NCI-H2196 (cell line): ENCODE measurements around the gene METTL21A.

Source experiments
- DNase-seq: peaks from one replicate; lab custom pipeline; 2025; ENCODE audit not compliant: unreplicated experiment; lab: John Stamatoyannopoulos, UW

METTL21A gene

DNA sequence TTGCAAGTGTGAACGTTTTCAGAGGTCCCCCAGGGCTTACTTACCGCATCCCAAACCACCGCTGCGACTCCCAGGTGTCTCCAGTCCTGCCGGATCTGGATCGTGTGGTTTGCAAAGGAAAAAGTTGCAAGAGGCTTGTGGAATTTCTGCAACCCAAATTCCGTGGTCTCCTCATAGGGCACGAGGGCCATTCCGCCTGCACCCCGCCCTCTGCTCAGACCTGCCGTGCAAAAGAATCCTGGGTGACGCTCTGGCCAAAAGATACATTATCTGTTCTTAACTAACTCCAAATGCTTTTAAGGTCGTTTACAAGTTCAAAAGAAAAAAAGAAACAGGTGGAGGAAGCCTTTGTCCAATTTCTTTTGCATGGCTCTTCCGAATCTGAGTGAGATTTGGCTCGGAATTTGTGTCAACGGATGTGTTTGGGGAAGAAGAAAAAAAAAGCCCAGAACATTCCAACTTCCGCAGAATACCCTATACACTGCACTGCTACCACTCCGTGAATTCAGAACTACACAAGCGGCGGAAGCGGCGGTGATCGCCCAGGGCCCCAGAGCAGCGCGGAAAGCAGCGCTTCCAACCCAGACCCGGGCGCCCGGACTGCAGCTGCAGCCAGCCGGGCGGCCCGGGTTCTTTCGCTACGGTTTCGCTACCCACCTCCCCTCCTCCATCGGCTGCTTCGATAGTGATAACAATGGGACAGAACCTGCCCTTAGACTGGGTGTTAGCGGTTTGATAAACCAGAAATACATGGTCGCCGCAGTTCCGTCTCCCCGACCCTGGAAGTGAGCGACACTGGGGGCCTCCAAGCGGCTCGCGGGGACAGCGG is 795 bp downstream of the METTL21A start:
- DNase-seq = peak; percentile 33

DNA sequence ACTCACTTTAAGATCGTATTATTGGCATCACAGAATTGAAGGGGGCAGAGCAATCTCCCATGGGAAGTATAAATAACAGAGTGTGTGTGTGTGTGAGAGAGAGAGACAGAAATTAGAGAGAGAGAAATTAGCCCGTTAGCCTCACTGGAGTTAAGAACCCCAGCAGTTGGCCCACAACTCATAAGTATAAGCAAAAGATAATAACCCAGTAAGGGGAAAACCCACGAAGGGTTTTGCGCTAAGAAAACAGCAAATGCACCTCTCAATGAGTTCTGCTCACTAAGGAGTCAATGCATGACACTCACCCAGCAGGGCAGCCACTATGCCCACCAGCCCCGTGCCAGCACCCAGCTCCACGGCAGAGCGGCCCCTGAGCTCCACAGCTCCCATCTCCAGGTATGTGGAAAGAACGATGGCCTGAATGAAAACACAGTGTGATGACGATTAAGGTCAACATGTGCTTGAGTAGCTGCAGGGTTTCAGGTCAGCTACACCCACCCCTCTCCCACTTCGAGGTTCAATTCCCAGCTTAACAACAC is 3.6 kb downstream of the METTL21A start:
- DNase-seq = no peak

DNA sequence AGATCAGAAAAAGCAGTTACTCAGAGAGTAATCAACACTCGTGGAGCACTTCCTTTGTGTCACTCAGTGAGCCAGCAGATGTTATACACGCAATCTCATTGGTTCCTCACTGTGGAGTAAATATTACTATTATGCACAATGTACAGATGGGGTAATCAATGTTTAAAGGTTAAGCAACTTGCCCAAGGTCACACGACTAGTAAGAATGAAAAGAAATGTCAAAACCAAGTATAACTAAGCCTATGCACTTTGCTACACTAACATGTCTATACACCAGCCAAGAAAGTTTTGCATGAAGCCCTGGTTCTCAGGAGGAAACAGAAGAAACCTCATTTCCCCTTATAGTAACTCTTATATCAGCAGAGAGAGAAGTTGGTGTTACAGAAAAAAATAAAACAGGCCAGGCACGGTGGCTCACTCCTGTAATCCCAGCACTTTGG is 5.4 kb downstream of the METTL21A start:
- no peak for DNase-seq

DNA sequence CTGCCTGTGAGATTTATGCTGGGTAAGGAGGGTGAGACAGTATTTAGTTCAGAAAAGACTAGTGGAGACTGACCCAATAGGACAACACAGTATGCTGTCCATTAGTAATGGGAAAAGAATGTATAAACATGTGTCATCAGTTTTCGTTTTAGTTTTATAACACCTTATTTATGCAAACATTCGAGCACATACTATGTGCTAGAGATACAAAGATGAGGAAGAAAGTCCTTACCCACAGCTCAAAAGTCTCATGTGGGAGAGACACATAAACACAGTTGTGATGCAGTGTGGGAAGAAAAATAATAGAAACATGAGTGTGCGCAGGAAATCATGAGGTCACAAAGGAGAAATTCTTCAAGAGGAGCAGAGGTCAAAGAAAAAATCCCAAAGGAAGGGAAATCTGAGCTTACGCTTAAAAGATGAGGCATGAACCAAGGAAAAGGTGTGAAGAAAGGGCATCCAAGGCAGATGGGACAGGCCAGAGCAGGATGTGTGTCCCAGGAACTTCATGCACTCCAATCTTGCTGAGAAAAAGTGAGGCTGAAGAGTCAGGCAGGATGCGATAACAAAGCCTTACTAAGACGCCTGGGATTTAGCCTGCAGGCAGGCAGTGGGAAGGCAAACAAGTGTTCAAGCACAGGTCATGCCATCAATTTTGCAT is 8.1 kb downstream of the METTL21A start:
- no peak for DNase-seq

DNA sequence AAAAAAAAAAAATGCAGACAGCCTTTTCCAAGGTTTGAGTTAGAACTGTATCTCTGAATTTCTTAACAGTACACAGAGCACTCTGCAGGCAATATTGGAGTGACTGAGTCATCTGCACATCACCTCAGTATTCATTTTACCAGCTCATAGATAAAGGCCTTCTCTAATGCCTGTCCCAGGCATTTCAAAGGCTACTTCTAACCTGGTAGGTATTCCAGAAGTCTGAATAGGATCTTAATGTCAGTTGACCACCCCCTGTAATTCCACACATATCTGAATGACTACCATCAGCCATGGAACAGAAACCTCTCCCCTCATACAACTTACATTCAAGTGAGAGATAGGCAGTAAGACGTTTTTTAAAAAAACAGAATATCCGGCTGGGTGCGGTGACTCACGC is 9.0 kb downstream of the METTL21A start:
- no peak for DNase-seq

DNA sequence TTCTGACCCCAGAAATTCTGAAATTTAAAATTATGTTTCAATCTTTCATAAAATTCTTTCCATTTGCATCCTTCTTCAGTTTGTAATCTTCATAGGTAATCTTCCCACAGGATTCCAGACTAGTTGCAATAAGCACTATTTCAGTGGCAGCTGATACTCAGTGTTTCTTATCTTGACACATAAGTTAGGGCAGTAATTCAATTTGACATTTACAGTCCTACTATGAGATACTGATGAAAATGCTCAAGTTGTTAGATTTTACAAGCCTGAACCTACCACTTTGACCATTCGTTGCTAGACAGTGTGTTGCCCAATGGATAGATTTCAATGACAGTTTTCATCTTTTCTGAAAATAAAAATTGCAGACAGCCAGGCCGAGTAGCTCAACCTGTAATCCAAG is 10.4 kb downstream of the METTL21A start:
- no peak for DNase-seq

DNA sequence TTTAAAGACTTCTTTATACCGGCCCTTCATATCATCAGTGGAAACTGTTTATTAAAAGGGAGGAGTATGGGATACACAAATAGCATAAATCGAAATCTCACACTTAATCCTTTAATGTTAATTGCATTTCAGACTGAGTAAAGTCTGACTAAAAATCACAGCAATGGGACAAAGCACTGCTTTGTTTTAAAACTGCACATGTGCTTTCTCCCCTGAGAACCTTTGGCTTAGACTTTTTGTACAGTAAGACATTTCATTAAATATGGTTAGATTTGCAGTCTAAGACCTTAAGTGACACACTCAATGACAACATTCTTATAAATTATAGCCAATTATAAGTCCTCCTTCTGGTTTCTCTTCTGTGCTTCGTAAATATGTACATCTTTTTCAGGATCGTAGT is 12.5 kb downstream of the METTL21A start:
- DNase-seq = no peak

DNA sequence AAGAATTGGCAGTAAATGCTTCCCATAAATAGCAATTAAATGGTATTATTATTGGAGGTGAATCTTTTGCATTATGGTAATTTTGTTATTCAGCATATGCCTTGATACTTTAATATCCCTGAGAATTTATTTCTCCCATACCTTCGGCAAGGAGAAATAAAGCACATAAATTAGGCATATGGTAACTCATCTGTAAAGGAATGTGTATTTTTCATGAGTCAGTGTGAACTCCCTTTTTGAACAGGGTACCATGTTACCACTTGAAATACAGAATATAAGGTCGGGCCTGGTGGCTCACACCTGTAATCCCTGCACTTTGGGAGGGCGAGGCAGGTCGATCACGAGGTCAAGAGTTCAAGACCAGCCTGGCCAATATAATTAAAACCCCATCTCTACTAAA is 18.4 kb downstream of the METTL21A start:
- no peak for DNase-seq

DNA sequence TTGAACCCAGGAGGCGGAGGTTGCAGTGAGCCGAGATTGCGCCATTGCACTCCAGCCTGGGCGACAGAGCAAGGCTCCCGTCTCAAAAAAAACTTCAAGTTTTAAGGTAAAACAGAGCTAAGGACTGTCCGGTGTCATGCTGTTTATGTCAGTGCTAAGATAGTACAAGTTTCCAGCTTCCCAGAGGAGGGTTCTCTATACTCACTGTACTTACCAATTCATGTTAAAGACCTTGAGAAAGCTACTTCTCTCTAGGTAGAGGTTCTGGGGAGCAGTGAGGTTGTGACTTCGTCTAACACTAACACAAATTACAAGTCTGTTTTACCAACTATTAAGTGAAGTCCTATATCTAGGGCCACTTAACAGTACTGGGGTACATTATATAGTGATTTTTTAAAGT is 18.8 kb downstream of the METTL21A start:
- no peak for DNase-seq

DNA sequence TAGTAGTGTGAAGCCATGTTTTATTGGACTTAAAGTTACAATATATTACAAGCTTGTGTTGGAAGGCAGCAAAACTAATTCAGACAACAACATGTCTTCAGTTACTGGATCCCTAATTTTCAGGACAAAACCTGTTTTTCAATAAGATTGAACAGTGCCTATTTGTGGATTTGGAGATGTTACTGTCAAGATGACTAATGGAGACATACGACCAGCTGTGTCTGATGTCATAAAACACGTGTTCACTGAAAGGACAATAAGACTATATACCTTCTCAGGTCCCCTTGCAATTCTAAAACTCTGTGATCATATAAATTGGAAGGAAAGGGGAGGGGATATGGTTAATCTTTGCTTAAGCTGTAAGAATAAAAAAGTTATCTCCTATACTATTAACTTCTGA is 21.7 kb downstream of the METTL21A start:
- DNase-seq = no peak

DNA sequence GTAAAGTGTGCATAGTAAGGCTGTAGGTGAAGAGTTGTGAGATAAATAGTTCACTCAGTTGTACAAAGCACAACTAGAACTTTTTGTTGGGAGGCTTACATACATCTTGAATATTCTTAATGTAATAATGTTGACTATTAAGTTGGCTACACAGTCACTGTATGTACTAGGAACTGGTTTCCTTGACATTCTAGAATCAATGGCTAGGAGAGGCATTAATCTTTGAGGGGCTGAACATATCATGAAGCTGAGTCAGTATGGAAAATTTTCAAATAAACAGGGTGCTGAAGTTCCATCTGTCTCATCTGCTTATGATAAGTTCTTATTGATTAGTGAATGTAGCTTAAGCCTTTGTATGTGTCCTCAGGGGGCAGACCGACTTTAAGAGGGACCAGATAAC is 23.4 kb downstream of the METTL21A start:
- DNase-seq = no peak

DNA sequence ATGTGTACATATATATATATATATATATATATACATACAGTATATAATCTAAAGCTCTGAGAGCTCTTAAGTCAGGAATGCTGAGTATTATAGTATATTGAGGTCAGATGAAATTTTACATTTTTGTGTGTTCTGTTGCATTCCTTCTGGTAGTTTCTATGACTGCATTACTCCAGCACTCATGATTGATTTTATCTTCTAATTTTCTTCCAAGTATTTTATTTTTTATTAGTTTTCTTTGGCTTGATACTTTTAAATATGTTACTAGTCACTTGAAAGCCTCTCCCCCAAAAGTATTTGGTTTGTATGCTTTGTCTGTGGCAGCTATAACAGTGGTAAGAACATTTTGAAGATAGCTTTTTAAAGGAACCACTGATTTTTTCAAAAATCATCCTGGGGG is 25.0 kb downstream of the METTL21A start:
- no peak for DNase-seq

DNA sequence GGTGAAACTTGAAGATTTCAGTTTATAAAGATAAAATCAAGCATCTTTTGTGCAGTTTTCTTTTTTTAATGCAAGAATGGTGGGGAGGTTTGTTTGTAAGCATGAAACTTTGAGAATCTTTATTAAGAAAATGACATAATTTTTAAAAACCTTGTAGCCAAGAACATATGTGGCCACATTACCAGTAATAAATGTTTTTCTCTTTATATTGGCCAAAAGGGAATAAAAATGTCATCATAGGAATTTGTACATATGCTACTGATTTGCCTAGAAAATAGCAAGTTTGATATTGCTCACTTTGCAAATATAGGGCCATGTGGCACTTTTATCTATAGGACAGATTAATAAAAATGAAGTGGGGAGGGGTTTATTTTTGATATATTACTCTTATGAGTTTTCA is 25.6 kb downstream of the METTL21A start:
- DNase-seq = no peak

DNA sequence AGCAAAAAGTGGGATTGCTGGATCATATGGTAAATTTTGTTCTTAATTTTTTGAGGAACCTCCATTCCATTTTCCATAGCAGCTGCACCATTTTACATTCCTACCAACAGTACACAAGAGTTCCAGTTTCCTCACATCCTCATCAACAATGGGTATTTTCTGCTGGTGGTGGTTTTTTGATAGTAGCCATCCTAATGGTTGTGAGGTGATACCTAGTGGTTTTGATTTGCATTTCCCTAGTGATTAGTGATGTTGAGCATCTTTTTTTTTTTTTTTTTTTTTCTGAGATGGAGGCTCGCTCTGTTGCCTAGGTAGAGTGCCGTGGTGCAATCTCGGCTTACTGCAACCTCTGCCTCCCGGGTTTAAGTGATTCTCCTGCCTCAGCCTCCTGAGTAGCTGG is 30.5 kb downstream of the METTL21A start:
- DNase-seq = no peak

DNA sequence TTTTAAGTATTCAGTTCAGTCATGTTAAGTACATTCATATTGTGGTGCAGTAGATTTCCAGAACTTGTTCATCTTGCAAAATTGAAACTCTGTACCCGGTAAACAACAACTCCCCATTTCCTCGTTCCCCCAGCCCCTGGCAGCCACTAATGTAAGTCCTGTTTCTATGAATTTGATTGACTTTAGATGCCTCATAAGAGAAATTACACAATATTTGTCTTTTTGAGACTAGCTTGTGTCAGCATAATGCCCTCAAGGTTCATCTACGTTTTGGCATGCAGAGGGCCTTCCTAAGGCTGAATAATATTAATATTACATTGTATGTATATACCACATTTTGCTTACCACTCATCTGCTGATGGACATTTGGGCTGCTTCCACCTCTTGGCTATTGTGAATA is 30.9 kb downstream of the METTL21A start:
- no peak for DNase-seq

DNA sequence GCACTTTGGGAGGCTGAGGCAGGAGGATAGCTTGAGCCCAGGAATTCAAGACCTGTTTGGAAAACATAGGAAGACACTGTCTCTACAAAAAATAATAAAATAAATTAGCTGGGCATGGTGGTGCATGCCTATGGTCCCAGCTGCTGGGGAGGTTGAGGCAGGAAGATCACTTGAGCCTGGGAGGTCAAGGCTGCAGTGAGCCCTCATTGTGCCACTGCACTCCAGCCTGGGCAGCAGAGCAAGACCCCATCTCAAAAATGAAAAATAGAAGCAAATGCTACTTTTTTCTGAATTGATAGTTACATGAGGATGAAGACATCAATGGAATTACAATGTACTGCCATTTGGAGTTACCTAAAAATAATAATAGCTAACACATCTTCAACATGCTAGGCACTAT is 31.9 kb downstream of the METTL21A start:
- no peak for DNase-seq

DNA sequence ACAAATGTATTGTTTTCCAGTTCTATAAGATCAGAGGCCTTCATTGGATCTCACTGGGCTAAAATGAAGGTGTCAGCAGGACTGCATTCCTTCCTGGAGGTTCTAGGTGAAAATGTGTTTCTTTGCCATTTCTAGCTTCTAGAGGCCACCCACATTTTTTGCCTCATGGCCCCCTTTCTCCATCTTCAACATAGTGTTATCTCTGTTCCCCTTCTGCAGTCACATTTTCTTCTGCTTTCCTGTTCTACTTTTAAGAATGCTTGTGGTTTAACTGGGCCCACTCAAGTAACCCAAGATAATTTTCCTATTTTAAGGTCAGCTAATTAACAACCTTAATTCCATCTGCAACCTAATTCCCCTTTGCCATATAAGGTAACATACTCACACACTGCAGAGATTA is 36.1 kb downstream of the METTL21A start:
- DNase-seq = no peak

DNA sequence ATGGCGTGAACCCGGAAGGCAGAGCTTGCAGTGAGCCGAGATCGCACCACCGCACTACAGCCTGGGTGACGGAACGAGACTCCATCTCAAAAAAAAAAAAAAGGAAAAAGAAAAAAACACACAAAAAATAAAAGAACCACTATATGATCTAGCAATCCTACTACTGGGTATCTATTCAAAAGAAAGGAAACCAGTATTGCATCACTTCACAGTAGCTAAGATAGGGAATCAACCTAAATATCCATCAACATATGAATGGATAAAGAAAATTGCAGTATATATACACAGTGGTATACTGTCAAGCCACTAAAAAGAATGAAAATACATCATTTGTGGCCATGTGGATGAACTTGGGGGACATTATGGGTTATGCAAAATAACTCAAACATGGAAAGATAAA is 37.9 kb downstream of the METTL21A start:
- DNase-seq = no peak

DNA sequence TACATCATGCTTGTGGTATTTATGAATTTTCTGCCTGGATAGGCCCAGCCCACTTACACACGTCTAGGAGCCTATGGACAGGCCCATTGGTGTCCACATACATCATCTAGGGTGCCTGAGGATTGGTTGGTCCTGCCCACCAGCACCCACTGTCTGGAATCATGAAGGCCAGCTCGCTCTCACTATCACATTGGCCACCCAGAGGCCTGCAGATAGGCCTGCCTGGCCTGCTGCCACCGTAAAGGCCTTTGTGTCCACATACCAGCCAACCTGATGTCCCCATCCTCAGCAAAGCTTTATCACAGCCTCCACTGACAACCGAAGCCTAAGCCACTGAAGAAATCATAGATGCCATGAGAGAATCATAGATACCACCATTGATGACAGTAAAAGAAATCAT is 40.2 kb downstream of the METTL21A start:
- no peak for DNase-seq

DNA sequence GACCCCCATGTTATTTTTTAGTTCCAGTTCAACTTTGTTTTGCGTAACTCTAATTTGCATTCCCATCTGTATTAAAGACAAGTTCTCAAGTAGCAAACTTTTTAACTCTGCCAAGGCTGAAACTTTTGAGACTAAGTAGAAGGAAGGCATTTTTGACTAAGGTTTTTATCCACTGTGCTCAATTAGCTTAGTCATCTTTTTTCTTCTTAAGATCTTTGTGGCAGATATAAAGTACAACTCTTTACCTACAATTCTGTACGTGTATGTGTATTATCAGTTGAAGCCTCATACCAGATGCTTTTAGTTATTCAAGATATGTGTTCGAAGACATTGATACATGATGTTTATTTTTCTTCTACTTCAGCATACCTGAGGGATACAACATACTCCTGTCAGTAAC is 53.8 kb downstream of the METTL21A start:
- no peak for DNase-seq

DNA sequence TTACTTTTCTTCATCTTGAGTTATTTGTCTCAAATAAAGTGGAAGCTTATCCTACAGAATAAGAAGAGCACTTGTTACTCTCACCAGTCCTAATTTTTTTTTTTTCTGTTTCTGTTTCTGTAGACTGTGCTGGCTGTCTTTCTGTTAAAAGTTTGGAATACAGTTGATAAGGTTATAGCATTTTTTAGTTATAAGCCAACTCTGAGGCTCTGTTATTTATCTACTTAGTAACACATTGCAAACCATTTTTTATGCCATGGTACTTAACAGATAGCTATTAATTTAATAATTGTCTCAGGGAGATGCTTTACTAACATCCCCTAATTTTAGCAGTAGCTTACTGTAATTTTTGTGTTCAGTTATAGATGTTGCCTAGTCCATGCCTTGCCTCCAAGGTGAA is 57.5 kb downstream of the METTL21A start:
- no peak for DNase-seq

DNA sequence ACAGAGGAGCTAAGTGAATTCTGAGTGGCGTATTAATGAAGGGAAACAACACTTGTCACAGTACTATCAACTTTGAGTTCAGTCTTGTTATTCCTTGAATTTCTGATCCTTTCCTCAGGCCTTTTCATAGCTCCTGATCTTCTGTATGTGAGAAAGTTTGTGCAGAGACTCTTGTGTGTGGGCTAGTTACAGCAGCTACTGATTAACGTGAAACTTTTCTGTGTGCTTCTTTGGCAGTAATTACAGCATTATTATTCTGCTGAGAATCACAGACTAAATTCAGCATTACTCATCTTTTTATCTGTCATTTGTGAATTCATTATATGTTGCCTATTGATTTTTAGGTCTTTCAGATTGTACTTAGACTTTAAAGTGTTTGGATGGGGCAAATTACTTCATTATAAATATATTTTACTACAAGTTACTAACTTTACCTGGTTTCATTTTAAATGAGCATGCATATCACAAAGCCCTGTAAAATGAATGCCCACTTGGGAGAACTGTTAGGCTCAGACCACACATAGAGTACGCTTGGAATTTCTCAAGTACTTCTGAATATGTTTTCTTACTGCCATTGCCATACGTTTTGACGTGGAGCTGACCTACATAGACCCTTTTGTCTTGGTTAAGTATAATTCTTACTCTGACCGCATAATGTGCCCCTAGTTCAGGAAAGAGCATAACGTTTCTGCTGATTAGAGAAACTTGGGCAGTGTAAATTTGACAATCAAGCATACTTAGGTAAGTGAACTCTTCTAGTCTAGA is 59.3 kb downstream of the METTL21A start:
- DNase-seq = no peak
